ENCODE data around the gene ANAPC1. TPM values are rescaled to one million over a fixed set of nuclear protein-coding genes. Genes with fewer than 3 reads are reported as not detected.

The ANAPC1 gene
- total and polyA plus RNA-seq, 9 of the 15 experiments (the other 6 are each of a cell fraction or from before 2014, with no cell fraction given) = 14.0 to 126 (median 78.2) TPM

DNA sequence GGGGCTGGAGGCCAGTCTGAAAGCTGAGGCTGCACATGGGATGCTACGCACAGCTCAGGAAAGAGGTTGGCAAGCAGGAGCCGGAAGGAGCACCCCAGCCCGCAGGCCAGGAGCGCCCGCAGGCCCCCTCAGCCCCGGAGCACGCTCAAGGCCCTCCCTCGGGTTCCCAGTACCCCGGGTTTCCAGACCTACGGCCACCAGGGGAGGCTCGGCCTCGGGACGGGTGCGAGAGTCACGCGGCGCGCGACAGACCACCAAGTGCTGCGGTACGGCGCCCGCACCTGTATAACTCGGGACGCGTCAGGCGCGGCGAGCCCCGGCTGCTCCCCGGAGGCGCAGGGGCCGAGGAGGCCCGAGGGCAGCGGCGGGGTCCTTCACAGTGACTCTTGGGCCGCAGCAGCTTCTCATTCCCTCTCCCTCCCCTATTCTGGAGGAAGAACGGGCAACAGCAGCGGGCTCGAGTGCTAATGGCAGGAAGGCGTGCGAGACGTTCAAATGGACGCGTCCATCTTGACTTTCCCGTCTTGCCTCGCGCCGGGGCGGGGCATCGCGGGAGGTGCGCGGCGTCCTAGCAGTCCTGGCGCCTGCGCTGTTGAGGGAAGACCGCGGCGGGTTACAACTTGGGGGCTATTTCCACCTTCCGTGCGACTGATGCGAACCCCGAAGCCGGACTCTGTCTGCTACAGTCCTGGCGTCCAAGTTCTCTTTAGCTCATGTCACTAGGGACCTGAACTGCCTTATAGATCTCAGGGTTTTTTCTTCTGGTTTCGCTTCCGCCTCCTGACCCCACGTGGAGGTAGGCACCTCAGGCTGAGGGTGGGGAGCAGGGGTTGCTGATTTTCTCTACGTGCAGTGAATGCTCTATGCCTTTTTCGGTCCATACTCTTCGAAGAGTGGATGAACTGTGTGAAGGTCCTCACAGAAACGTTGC, at the start of gene ANAPC1 (continued):
- TF ChIP-seq, protein P1, sequence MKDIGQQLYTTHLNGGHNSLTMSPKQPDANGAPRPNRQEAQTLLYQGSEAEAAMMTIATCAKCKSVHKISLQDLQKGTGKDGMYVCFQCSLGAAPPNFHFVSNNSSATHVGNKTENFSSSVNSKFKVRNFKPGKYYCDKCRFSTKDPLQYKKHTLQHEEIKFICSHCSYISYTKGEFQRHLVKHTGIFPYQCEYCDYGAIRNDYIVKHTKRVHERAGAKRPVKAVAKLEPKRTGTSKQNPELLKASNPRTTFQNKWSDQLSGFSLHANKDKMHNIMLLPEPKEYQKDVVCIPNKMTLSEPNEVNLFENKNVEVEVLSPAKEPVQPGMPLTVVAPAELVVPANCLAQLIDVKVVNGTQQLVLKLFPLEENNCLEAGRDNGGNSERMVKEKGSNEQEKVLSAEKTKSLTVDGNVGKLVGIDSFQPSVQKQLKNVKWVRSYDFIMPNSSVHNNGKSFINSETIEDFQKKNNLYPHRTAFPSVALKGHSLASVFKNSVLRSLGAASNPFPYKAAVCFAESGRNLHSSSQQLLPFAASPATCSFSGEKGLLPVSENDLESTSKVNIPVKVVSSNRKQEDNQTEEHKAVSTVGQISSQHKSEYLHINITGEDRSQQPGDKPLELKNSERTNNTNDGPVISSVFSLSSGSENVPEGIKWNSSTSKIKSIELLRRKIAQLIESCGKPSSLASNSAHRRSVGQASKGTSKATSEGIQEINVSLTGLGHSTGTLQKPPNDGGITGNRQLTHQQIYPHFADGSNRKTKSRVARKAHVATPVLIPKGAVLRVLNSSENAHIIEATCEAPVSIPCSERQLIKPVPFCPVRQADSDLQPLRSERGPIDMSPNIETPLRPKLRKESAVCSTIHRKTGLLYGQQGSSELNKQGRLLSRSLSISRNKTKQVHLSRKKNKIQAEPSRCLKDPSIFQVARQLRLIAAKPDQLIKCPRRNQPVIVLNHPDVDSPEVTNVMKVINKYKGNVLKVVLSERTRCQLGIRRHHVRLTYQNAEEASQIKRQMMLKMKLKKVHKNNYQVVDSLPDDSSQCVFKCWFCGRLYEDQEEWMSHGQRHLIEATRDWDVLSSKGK (CRISPR knock-in tag; IDR thresholded peaks at IDR 0.05) = no peak
- TF ChIP-seq MED1 (CRISPR knock-in tag; IDR thresholded peaks at IDR 0.05; ENCODE audit: borderline replicate concordance) (no peak), ZNF134 (CRISPR knock-in tag; conservative IDR thresholded peaks at IDR 0.05) (no peak), KDM2B (CRISPR knock-in tag; IDR thresholded peaks at IDR 0.05) (no peak), BCL6 (CRISPR knock-in tag; IDR thresholded peaks at IDR 0.05) (no peak), BHLHE40 (IDR thresholded peaks at IDR 0.05; ENCODE audit: low read length) (no peak), POLR2H (tag; IDR thresholded peaks at IDR 0.05; ENCODE audit: low read depth) (peak; percentile 63; the same call in 1 of the 2 replicates), MAFG (tag; conservative IDR thresholded peaks at IDR 0.05) (no peak), MTA3 (IDR thresholded peaks at IDR 0.05; ENCODE audit: borderline replicate concordance) (peak; percentile 58; the same call in 1 of the 2 replicates), CEBPB (tag; IDR thresholded peaks at IDR 0.05) (no peak), SRSF7 (optimal IDR thresholded peaks at IDR 0.05; ENCODE audit: low read depth, low read length) (no peak), TEAD2 (tag; IDR thresholded peaks at IDR 0.05) (no peak), CCNT2 (IDR thresholded peaks at IDR 0.05; ENCODE audit: borderline replicate concordance, extremely low read depth, insufficient read length, low read depth, low read length) (peak; percentile 27), ZNF384 (IDR thresholded peaks at IDR 0.05; ENCODE audit: low read depth, low read length) (no peak), ZNF175 (CRISPR knock-in tag; IDR thresholded peaks at IDR 0.05; ENCODE audit: low read depth) (no peak)
- TF ChIP-seq, protein P2, sequence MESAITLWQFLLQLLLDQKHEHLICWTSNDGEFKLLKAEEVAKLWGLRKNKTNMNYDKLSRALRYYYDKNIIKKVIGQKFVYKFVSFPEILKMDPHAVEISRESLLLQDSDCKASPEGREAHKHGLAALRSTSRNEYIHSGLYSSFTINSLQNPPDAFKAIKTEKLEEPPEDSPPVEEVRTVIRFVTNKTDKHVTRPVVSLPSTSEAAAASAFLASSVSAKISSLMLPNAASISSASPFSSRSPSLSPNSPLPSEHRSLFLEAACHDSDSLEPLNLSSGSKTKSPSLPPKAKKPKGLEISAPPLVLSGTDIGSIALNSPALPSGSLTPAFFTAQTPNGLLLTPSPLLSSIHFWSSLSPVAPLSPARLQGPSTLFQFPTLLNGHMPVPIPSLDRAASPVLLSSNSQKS (CRISPR knock-in tag; IDR thresholded peaks at IDR 0.05) = no peak
- TF ChIP-seq, protein P3, sequence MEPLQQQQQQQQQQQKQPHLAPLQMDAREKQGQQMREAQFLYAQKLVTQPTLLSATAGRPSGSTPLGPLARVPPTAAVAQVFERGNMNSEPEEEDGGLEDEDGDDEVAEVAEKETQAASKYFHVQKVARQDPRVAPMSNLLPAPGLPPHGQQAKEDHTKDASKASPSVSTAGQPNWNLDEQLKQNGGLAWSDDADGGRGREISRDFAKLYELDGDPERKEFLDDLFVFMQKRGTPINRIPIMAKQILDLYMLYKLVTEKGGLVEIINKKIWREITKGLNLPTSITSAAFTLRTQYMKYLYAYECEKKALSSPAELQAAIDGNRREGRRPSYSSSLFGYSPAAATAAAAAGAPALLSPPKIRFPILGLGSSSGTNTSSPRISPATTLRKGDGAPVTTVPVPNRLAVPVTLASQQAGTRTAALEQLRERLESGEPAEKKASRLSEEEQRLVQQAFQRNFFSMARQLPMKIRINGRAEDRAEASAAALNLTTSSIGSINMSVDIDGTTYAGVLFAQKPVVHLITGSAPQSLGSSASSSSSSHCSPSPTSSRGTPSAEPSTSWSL (CRISPR knock-in tag; IDR thresholded peaks at IDR 0.05; ENCODE audit: borderline replicate concordance) = no peak
- TF ChIP-seq, protein P4, sequence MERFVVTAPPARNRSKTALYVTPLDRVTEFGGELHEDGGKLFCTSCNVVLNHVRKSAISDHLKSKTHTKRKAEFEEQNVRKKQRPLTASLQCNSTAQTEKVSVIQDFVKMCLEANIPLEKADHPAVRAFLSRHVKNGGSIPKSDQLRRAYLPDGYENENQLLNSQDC (CRISPR knock-in tag; IDR thresholded peaks at IDR 0.05) = no peak
- TF ChIP-seq, protein P5, sequence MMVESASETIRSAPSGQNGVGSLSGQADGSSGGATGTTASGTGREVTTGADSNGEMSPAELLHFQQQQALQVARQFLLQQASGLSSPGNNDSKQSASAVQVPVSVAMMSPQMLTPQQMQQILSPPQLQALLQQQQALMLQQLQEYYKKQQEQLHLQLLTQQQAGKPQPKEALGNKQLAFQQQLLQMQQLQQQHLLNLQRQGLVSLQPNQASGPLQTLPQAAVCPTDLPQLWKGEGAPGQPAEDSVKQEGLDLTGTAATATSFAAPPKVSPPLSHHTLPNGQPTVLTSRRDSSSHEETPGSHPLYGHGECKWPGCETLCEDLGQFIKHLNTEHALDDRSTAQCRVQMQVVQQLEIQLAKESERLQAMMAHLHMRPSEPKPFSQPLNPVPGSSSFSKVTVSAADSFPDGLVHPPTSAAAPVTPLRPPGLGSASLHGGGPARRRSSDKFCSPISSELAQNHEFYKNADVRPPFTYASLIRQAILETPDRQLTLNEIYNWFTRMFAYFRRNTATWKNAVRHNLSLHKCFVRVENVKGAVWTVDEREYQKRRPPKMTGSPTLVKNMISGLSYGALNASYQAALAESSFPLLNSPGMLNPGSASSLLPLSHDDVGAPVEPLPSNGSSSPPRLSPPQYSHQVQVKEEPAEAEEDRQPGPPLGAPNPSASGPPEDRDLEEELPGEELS (CRISPR knock-in tag; IDR thresholded peaks at IDR 0.05; ENCODE audit: borderline replicate concordance) = no peak

All from K562 (cell line).